ENCODE data around the gene SVEP1. TPM values are rescaled to one million over a fixed set of nuclear protein-coding genes. Genes with fewer than 3 reads are reported as not detected.

SVEP1 gene
- total and polyA plus RNA-seq, 2 donors from 2014 or later = 1.1 to 19.3 TPM

- no peak overlapping the region for H3K9ac ChIP-seq (ENCODE audit: low read length in 3 of 3)
- DNase-seq (no peak), FAIRE-seq (no peak)
- H3K9me3 ChIP-seq (ENCODE audit: control insufficient read depth in 2 of 3, insufficient read depth in 1 of 3, low read length in 3 of 3) = no peaks in the 10 kb centered on the region
- TF ChIP-seq CTCF (IDR thresholded peaks at IDR 0.05; ENCODE audit: borderline replicate concordance, extremely low read depth, insufficient read depth) = no peak
- no peak overlapping the region for H3K27ac ChIP-seq (ENCODE audit: low read depth in 2 of 2, low read length in 2 of 2)
- H3K4me3 ChIP-seq (ENCODE audit: low read length in 3 of 3) = no peak overlapping the region
- intact Hi-C loops (cut with DNase I) = no loop called here
- peaks cover 0 to 3% (median 2%) of the 10 kb centered on the region in 3 donors for H3K4me1 ChIP-seq (ENCODE audit: control insufficient read depth in 2 of 3, insufficient read depth in 2 of 3, low read depth in 1 of 3, low read length in 3 of 3)
- no peaks in the 10 kb centered on the region for H3K27me3 ChIP-seq (ENCODE audit: control insufficient read depth, insufficient read depth, low read length)
- no peaks in the 10 kb centered on the region for H3K36me3 ChIP-seq (ENCODE audit: control insufficient read depth in 2 of 3, insufficient read depth in 3 of 3, low read length in 3 of 3)
Observed at GRCh38 chr9:110575945-110576344, 3.6 kb downstream of the SVEP1 start.

GRCh38 chr9:110575169-110575568, 4.4 kb downstream of the SVEP1 start:
- intact Hi-C loops (cut with DNase I) = no loop called here
- no peak overlapping the region for H3K9ac ChIP-seq (ENCODE audit: low read length in 3 of 3)
- no peak overlapping the region for H3K4me3 ChIP-seq (ENCODE audit: low read length in 3 of 3)
- H3K27ac ChIP-seq (ENCODE audit: low read depth in 2 of 2, low read length in 2 of 2) = no peak overlapping the region
- no peaks in the 10 kb centered on the region for H3K9me3 ChIP-seq (ENCODE audit: control insufficient read depth in 2 of 3, insufficient read depth in 1 of 3, low read length in 3 of 3)
- DNase-seq (no peak), FAIRE-seq (no peak)
- peaks cover 0 to 2% (median 2%) of the 10 kb centered on the region in 3 donors for H3K4me1 ChIP-seq (ENCODE audit: control insufficient read depth in 2 of 3, insufficient read depth in 2 of 3, low read depth in 1 of 3, low read length in 3 of 3)
- no peak for TF ChIP-seq CTCF (IDR thresholded peaks at IDR 0.05; ENCODE audit: borderline replicate concordance, extremely low read depth, insufficient read depth)
- no peaks in the 10 kb centered on the region for H3K36me3 ChIP-seq (ENCODE audit: control insufficient read depth in 2 of 3, insufficient read depth in 3 of 3, low read length in 3 of 3)
- no peaks in the 10 kb centered on the region for H3K27me3 ChIP-seq (ENCODE audit: control insufficient read depth, insufficient read depth, low read length)

- intact Hi-C loops (cut with DNase I) = no loop called here
- H3K36me3 ChIP-seq (ENCODE audit: control insufficient read depth in 2 of 3, insufficient read depth in 3 of 3, low read length in 3 of 3) = no peaks in the 10 kb centered on the region
- FAIRE-seq (no peak), DNase-seq (peak in 1 of 5 donors; percentile 14)
- no peaks in the 10 kb centered on the region for H3K27me3 ChIP-seq (ENCODE audit: control insufficient read depth, insufficient read depth, low read length)
- no peak overlapping the region for H3K27ac ChIP-seq (ENCODE audit: low read depth in 2 of 2, low read length in 2 of 2)
- TF ChIP-seq CTCF (IDR thresholded peaks at IDR 0.05; ENCODE audit: borderline replicate concordance, extremely low read depth, insufficient read depth) = no peak
- no peak overlapping the region for H3K4me3 ChIP-seq (ENCODE audit: low read length in 3 of 3)
- H3K9ac ChIP-seq (ENCODE audit: low read length in 3 of 3) = no peak overlapping the region
- no peaks in the 10 kb centered on the region for H3K9me3 ChIP-seq (ENCODE audit: control insufficient read depth in 2 of 3, insufficient read depth in 1 of 3, low read length in 3 of 3)
- no peaks in the 10 kb centered on the region for H3K4me1 ChIP-seq (ENCODE audit: control insufficient read depth in 2 of 3, insufficient read depth in 2 of 3, low read depth in 1 of 3, low read length in 3 of 3)
Observed at GRCh38 chr9:110573305-110573704, 6.2 kb downstream of the SVEP1 start.

Data from kidney (tissue), 14 donors.